ENCODE data around the gene TRAPPC10. TPM values are rescaled to one million over a fixed set of nuclear protein-coding genes. Genes with fewer than 3 reads are reported as not detected.

The TRAPPC10 gene
- total RNA-seq, 4 donors from 2014 or later: 17.8 to 58.1 (median 32.4) TPM

DNA sequence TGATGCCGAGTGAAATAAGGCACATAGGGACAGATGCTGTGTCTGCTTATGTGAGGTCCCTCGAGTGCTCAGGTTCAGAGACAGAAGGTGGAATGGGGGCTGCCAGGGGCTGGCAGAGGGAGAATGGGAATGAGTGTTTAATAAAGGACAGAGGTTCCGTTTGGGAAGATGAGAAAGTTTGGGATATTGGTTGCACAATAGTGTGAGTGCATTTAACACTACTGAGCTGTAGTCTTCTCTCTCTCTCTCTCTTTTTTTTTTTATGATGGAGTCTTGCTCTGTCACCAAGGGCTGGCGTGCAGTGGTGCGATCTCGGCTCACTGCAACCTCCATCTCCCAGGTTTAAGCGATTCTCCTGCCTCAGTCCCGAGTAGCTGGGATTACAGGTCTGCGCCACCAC, 44.9 kb downstream of the TRAPPC10 start:
- TF ChIP-seq, protein P1, sequence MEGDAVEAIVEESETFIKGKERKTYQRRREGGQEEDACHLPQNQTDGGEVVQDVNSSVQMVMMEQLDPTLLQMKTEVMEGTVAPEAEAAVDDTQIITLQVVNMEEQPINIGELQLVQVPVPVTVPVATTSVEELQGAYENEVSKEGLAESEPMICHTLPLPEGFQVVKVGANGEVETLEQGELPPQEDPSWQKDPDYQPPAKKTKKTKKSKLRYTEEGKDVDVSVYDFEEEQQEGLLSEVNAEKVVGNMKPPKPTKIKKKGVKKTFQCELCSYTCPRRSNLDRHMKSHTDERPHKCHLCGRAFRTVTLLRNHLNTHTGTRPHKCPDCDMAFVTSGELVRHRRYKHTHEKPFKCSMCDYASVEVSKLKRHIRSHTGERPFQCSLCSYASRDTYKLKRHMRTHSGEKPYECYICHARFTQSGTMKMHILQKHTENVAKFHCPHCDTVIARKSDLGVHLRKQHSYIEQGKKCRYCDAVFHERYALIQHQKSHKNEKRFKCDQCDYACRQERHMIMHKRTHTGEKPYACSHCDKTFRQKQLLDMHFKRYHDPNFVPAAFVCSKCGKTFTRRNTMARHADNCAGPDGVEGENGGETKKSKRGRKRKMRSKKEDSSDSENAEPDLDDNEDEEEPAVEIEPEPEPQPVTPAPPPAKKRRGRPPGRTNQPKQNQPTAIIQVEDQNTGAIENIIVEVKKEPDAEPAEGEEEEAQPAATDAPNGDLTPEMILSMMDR (IDR thresholded peaks at IDR 0.05): no peak
- no peak for TF ChIP-seq POLR2AphosphoS5 (IDR thresholded peaks at IDR 0.05)
- 95 to 100% methylated on average over 3 to 9 of the region's 9 CpGs for WGBS, 2 donors (ENCODE audit: low coverage in 1 of 2)
- no peak for ATAC-seq
- Histone ChIP-seq H3K4me3 (no peak overlapping the region), H3K4me1 (peaks cover 0 to 15% (median 5%) of the 10 kb centered on the region in 3 donors), H3K27me3 (no peaks in the 10 kb centered on the region), H3K36me3 (peaks cover 0 to 76% of the 10 kb centered on the region in 2 donors), H3K9me3 (no peaks in the 10 kb centered on the region), H3K27ac (no peak overlapping the region)

DNA sequence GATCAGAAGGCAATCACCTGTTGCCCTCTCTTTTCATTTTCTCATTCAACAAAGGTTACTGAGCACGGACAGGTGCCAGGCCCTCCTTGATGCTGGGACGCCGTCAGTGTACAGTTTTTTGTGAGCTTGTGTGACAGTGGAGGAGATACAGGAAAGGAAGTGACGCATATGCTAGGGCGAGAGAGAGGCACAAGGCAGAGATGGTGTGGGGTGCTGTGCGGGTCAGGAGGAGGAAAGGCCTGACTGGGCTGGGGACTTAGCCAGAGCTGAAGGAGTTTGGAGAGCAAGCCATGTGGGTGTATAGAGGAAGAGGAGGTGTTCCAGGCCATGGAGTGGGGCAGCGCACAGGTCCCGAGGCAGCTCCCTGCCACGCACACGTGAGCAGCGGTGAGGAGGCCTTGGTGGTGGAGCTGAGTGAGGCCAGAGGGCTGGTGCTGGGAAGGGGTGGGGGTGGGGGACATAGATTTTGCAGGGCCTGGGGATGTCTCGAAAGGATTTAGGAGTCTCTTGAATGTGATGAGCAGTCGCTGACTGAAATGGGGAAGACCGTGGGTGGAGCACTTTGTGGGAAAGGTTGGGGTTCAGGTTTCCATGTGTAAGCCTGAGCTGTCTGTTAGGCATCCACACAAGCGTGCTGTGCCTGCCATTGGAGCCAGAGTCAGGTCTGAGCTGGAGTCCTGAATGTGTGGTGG, 46.0 kb downstream of the TRAPPC10 start:
- H3K4me1 ChIP-seq: peaks cover 0 to 5% (median 0%) of the 10 kb centered on the region in 3 donors
- WGBS, 2 donors (ENCODE audit: low coverage in 1 of 2): 95 to 98% methylated on average over 12 to 15 of the region's 15 CpGs
- TF ChIP-seq, protein P1 (IDR thresholded peaks at IDR 0.05): no peak
- H3K27me3 ChIP-seq: no peaks in the 10 kb centered on the region
- no peak for ATAC-seq
- H3K36me3 ChIP-seq: peaks cover 0 to 86% of the 10 kb centered on the region in 2 donors
- no peaks in the 10 kb centered on the region for H3K9me3 ChIP-seq
- no peak overlapping the region for H3K27ac ChIP-seq
- no peak overlapping the region for H3K4me3 ChIP-seq

DNA sequence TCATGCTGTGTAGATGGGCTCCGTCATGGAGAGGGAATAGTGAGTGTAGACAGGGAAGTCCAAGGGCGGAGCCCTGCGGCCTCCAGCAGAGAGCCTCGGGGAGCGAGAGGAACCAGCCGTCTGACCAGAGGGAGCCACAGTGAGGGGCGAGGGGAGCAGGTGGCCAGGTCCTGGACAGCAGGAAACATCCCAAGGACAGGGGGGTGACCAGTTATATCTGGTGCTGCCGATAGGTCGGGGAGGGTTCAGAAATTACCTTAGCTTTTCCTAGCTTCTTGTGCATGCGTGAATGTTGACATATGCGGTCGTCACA, 46.5 kb downstream of the TRAPPC10 start:
- no peak for ATAC-seq
- Histone ChIP-seq H3K27me3 (no peaks in the 10 kb centered on the region), H3K27ac (no peak overlapping the region), H3K4me3 (no peak overlapping the region), H3K4me1 (peaks cover 0 to 5% (median 0%) of the 10 kb centered on the region in 3 donors), H3K9me3 (no peaks in the 10 kb centered on the region), H3K36me3 (peaks cover 0 to 90% of the 10 kb centered on the region in 2 donors)
- TF ChIP-seq EP300 (IDR thresholded peaks at IDR 0.05): no peak
- TF ChIP-seq POLR2AphosphoS5 (IDR thresholded peaks at IDR 0.05): no peak
- TF ChIP-seq POLR2A (IDR thresholded peaks at IDR 0.05): no peak
- TF ChIP-seq, protein P1 (IDR thresholded peaks at IDR 0.05): no peak
- WGBS, 2 donors (ENCODE audit: low coverage in 1 of 2): 92 to 97% methylated on average over 12 of the region's 12 CpGs

DNA sequence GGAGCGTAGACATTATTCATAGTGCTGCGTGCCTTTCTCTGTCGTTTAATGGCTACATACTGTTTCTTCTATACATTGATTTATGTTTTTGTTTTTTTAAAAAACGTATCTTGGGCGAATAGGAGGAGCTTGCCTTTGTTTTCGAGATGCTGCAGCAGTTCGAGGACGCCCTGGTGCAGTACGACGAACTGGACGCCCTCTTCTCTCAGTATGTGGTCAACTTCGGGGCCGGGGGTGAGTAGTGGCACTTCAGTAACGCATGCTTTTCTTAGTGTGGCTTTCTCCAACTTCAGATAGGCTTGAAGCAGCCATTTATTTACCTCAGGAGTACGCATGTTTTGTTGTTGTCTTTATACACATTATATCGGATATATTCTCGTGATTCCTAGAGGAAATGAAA, 46.9 kb downstream of the TRAPPC10 start:
- no peak for ATAC-seq
- Histone ChIP-seq H3K4me1 (peaks cover 0 to 5% (median 0%) of the 10 kb centered on the region in 3 donors), H3K36me3 (peaks cover 0 to 90% of the 10 kb centered on the region in 2 donors)

DNA sequence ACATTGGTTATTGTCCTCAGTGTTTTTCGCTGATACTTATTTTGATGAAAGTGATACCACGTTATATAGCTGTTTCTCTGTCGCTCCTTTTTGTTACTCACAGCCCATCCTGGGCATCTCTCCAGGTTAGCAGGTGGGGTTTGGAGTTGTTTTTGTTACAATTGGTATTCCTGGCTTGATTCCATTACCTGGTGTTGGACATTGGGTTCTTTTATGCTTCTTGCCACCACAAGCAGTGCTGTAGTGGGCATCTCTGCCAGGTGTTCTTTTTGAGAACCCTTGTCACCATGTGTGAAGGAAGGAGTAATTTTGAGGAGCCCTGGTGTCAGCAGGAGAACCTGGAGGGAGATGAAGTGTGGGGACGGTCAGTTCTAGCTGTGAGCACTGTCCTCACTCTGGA, 47.6 kb downstream of the TRAPPC10 start:
- Histone ChIP-seq H3K4me3 (no peak overlapping the region), H3K4me1 (peaks cover 0 to 3% (median 0%) of the 10 kb centered on the region in 3 donors), H3K36me3 (peaks cover 0 to 95% of the 10 kb centered on the region in 2 donors), H3K27me3 (no peaks in the 10 kb centered on the region), H3K27ac (no peak overlapping the region), H3K9me3 (no peaks in the 10 kb centered on the region)
- 82 to 90% methylated on average over 4 of the region's 4 CpGs for WGBS, 2 donors (ENCODE audit: low coverage in 1 of 2)
- TF ChIP-seq POLR2AphosphoS5 (IDR thresholded peaks at IDR 0.05): no peak
- ATAC-seq: no peak

More for the DNA sequence above, 46.9 kb downstream of the TRAPPC10 start:
- Histone ChIP-seq H3K27ac (no peak overlapping the region), H3K27me3 (no peaks in the 10 kb centered on the region), H3K4me3 (no peak overlapping the region), H3K9me3 (no peaks in the 10 kb centered on the region)
- WGBS, 2 donors (ENCODE audit: low coverage in 1 of 2): 90 to 92% methylated on average over 9 to 17 of the region's 17 CpGs
- no peak for TF ChIP-seq EP300 (IDR thresholded peaks at IDR 0.05)
- TF ChIP-seq, protein P1 (IDR thresholded peaks at IDR 0.05): no peak
- TF ChIP-seq POLR2AphosphoS5 (IDR thresholded peaks at IDR 0.05): no peak
- no peak for TF ChIP-seq POLR2A (IDR thresholded peaks at IDR 0.05)
